Mucosa of stomach (tissue), 1 donor: ENCODE results near the gene RABGEF1.
A peak's percentile ranks its signal among the peaks of the same experiment; 100 is the strongest.
"Not testable (repeated sequence)": the region's sequence is repeated elsewhere in the genome, so short reads cannot be mapped to it uniquely, and the experiment has no call there.

Experiments
- H3K27me3 ChIP-seq: one replicate; pipeline ENCODE4 v1.7.0; 2013; ENCODE audit warnings: mild to moderate bottlenecking, low read length; ENCODE audit not compliant: control insufficient read depth, insufficient read depth
- H3K36me3 ChIP-seq: one replicate; pipeline ENCODE4 v1.7.0; 2013; ENCODE audit warnings: low read length; ENCODE audit not compliant: control insufficient read depth, insufficient read depth
- H3K4me1 ChIP-seq: one replicate; pipeline ENCODE4 v1.7.0; 2013; ENCODE audit warnings: mild to moderate bottlenecking, low read length; ENCODE audit not compliant: control insufficient read depth, insufficient read depth
- H3K4me3 ChIP-seq: one replicate; pipeline ENCODE4 v1.7.0; 2013; ENCODE audit warnings: low read length
- H3K9ac ChIP-seq: one replicate; pipeline ENCODE4 v1.7.0; 2013; ENCODE audit warnings: mild to moderate bottlenecking, low read length, moderate library complexity
- H3K9me3 ChIP-seq: one replicate; pipeline ENCODE4 v1.7.0; 2013; ENCODE audit warnings: mild to moderate bottlenecking, low read length, moderate library complexity; ENCODE audit not compliant: control insufficient read depth
- donor health status: Pancreatic carcinoma.

The RABGEF1 gene

GRCh38 chr7:66826649-66827048, 86.1 kb downstream of the RABGEF1 start:
- H3K9ac ChIP-seq = no peak overlapping the region
- no peaks in the 10 kb centered on the region for H3K4me1 ChIP-seq
- H3K27me3 ChIP-seq = no peaks in the 10 kb centered on the region
- H3K36me3 ChIP-seq = no peaks in the 10 kb centered on the region
- H3K9me3 ChIP-seq = no peaks in the 10 kb centered on the region
- no peak overlapping the region for H3K4me3 ChIP-seq

GRCh38 chr7:66830976-66831375, 90.4 kb downstream of the RABGEF1 start:
- H3K27me3 ChIP-seq, H3K4me3 ChIP-seq, H3K4me1 ChIP-seq, H3K36me3 ChIP-seq, H3K9me3 ChIP-seq, H3K9ac ChIP-seq: not testable (repeated sequence)

DNA sequence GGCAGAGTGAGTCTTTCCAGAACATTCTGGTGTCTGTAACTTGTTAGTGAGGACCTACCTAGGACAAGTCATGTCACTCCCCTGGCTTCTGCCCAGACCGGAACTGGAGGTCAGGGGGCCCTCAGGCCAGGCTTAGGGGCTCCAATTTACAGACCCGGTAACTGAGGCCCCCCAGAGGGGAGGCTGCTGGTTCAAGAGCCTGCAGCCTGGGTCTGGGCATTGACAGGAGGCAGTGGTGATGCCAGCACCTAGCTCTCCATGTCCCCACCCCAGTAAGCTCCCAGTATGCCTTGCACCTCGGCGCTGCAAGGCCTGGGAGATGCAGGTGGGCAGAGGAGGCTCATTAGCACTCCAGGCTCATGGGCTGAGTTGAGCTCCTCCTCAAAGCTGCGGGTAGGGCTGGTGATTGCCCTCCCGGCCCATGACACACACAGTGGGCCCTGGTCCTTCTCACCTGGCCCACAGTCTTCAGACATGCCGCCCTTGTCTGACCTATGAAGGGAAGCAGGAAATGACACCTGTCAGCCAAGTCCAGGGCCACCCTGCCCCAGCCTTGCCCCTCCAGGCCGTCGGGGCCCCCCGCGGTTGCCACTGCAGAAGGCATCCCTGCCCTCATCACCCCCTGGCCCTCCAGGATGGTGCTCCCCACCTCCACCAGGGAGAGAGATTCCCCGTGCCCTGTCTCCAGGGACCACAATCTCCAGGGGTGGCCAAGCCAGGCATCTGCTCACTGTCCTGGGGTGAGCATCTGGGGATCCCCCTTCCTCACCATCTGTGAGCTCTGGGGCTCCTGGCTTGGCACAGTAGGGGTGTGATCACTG, 92.2 kb downstream of the RABGEF1 start:
- no peaks in the 10 kb centered on the region for H3K9me3 ChIP-seq

GRCh38 chr7:66837007-66837406, 96.5 kb downstream of the RABGEF1 start:
- Histone ChIP-seq H3K27me3 (no peaks in the 10 kb centered on the region), H3K4me1 (no peaks in the 10 kb centered on the region), H3K9me3 (no peaks in the 10 kb centered on the region), H3K4me3 (no peak overlapping the region), H3K36me3 (no peaks in the 10 kb centered on the region), H3K9ac (no peak overlapping the region)

More for the DNA sequence above, 92.2 kb downstream of the RABGEF1 start:
- H3K4me3 ChIP-seq = no peak overlapping the region
- H3K9ac ChIP-seq = no peak overlapping the region
- H3K27me3 ChIP-seq = no peaks in the 10 kb centered on the region
- H3K36me3 ChIP-seq = no peaks in the 10 kb centered on the region
- H3K4me1 ChIP-seq = no peaks in the 10 kb centered on the region

DNA sequence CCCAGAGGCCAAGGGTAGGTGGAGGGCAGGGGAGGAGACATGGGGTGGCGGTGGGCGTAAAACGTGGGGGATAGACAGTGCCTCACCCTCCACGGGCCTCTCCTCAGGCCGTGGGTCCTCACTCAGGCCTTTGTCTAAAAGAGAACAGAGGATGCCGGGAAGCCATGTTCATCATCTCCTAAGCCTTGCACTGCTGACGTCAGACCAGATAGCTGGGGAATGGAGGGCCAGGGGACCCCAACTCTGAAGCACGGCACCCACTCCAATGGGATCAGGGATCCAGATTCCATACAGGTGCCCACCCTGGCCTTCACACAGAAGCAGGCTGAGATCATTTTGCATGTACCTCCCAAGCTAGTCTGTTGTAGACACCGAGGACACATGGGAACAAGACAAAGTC, 97.1 kb downstream of the RABGEF1 start:
- no peak overlapping the region for H3K9ac ChIP-seq
- H3K4me1 ChIP-seq = no peaks in the 10 kb centered on the region
- H3K9me3 ChIP-seq = no peaks in the 10 kb centered on the region
- no peaks in the 10 kb centered on the region for H3K36me3 ChIP-seq
- H3K4me3 ChIP-seq = no peak overlapping the region
- H3K27me3 ChIP-seq = no peaks in the 10 kb centered on the region

DNA sequence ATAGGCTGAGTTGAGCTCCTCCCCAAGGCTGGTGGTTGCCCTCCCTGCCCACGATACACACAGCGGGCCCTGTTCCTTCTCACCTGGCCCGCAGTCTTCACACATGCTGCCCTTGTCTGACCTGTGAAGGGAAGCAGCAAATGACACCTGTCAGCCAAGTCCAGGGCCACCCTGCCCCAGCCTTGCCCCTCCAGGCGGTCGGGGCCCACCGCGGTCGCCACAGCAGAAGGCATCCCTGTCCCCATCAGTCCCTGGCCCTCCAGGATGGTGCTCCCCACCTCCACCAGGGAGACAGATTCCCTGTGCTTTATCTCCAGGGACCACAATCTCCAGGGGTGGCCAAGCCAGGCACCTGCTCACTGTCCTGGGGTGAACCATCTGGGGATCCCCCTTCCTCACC, 99.3 kb downstream of the RABGEF1 start:
- Histone ChIP-seq H3K36me3 (no peaks in the 10 kb centered on the region), H3K4me1 (no peaks in the 10 kb centered on the region), H3K4me3 (no peak overlapping the region), H3K9ac (no peak overlapping the region), H3K9me3 (no peaks in the 10 kb centered on the region), H3K27me3 (no peaks in the 10 kb centered on the region)

- H3K27me3 ChIP-seq = no peaks in the 10 kb centered on the region
- no peaks in the 10 kb centered on the region for H3K9me3 ChIP-seq
- H3K4me1 ChIP-seq = peaks cover 2% of the 10 kb centered on the region
- no peaks in the 10 kb centered on the region for H3K36me3 ChIP-seq
- H3K9ac ChIP-seq = no peak overlapping the region
- no peak overlapping the region for H3K4me3 ChIP-seq
These were observed 99.8 kb downstream of the RABGEF1 start for GRCh38 chr7:66840316-66840715.

DNA sequence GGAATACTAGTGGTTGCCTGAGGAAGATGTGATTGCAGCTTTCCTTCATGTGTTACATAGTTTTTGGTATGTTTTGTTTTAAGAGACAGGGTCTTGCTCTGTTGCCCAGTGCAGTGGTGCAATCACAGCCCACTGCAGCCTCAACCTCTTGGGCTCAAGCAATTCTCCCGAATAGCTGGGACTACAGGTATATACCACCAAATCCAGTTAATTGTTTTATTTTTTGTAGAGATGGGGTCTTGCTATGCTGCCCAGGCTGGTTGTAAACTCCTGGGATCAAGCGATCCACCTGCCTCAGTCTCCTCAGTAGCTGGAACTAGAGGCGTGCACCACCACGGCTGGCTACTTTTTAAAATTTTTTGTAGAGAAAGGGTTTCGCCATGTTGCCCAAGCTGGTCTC, 101.4 kb downstream of the RABGEF1 start:
- Histone ChIP-seq H3K36me3 (no peaks in the 10 kb centered on the region), H3K9me3 (no peaks in the 10 kb centered on the region), H3K9ac (no peak overlapping the region), H3K27me3 (no peaks in the 10 kb centered on the region), H3K4me1 (peaks cover 6% of the 10 kb centered on the region), H3K4me3 (no peak overlapping the region)

DNA sequence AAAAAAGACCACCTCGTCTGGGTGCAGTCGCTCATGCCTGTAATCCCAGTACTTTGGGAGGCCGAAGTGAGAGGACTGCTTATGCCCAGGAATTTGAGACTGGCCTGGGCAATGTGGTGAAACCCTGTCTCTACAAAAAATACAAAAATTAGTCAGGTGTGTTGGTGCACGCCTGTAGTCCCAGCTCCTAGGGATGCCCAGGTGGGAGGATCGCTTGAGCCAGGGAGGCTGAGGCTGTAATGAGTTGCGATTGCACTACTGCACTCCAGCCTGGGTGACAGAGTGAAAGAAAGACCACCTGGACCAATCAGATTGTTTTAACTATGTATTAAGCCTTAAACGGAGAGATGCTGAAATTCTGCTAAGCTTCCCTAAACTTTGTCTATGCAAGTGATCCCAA, 103.0 kb downstream of the RABGEF1 start:
- H3K36me3 ChIP-seq, H3K27me3 ChIP-seq, H3K9me3 ChIP-seq, H3K9ac ChIP-seq, H3K4me3 ChIP-seq, H3K4me1 ChIP-seq: not testable (repeated sequence)

GRCh38 chr7:66844552-66845378, 104.2 kb downstream of the RABGEF1 start:
- Histone ChIP-seq H3K9ac (peak overlapping the region; percentile 99), H3K4me1 (peaks cover 6% of the 10 kb centered on the region), H3K4me3 (peak overlapping the region; percentile 67), H3K9me3 (no peaks in the 10 kb centered on the region), H3K27me3 (no peaks in the 10 kb centered on the region), H3K36me3 (no peaks in the 10 kb centered on the region)

GRCh38 chr7:66845379-66846095, 105.0 kb downstream of the RABGEF1 start:
- Histone ChIP-seq H3K9ac (peak overlapping the region; percentile 99), H3K36me3 (no peaks in the 10 kb centered on the region), H3K4me3 (peak overlapping the region; percentile 67)

DNA sequence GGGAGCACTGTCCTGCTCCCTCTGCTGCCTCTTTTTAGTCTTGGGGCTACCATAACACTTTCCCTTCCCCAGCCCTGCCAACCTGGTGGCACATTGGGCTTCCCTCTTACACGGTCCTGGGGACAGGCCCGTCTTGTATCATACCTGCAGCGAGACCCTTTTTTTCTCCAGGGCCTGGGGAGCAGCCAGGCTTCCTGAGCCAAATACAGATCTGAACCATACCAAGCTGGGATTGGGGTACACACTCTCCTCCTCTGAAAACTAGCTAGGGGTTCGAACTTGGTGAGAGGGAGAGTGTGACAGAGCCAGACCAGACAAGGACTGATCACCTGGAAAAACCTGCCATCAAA, 105.5 kb downstream of the RABGEF1 start:
- peak overlapping the region; percentile 99 for H3K9ac ChIP-seq
- H3K27me3 ChIP-seq, H3K9me3 ChIP-seq, H3K4me1 ChIP-seq, H3K4me3 ChIP-seq, H3K36me3 ChIP-seq: not testable (repeated sequence)

More at GRCh38 chr7:66845379-66846095, 105.0 kb downstream of the RABGEF1 start:
- no peaks in the 10 kb centered on the region for H3K9me3 ChIP-seq
- H3K27me3 ChIP-seq = no peaks in the 10 kb centered on the region
- H3K4me1 ChIP-seq = peaks cover 6% of the 10 kb centered on the region
